ENCODE measurements around the gene ARHGAP42.

Gene ARHGAP42

DNA sequence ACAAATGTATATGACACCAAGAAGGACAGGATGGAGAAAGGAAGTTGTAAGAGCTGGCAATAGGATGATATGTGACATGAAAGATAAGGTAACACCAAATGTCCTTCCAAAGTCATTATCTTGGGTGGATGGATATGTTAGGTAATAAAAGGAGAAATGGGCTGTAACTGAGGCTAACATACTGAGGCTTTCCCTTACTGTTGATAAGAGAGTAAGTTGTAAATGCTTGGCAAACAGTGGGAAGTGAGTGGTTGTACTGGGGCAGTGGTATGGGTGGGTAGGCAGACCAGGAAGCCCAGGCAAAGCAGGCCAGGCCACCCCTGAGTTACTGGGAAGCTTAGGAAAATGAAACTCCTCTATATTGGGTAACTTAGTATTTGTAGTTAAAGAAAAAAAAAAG is 73.7 kb downstream of the ARHGAP42 start:
- no peak for DNase-seq (ENCODE audit: low read depth)

DNA sequence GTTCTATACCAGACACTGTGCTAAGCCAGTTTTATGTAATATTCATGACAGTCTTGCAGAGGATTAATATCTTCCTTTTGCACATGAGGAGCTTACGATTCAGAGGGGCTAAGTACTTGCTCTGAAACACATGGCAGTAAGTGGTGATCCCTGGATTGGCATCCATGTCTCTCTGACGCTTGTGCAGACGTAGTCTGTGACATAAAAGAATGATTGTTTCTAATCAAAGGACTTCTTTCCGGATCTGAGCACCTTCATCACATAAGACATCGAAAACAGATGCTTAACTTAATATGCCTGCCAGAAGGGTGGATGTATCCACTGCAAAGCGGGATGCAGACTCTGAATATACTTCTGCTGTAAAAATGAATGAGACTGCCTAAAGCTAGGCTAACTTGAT is 74.8 kb downstream of the ARHGAP42 start:
- DNase-seq (ENCODE audit: low read depth), result no peak

DNA sequence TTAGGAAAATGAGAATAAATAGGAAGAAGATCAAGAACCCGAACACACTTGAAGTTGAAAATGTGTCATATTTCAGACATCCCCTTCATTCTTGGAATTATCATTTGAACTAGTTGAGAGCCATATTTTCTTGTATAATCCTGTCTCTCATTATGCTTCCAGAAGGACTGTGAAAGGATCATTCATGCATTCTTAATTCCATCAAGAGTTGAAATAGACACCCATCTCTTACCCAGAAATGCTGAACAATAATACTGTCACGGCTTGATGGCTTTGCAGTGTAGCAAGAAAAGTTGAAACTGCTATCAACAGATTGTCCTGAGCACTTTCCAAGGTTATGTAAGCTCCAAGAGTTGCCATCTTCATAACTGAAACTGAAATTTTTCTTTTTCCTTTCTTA is 79.7 kb downstream of the ARHGAP42 start:
- no peak for DNase-seq (ENCODE audit: low read depth)

DNA sequence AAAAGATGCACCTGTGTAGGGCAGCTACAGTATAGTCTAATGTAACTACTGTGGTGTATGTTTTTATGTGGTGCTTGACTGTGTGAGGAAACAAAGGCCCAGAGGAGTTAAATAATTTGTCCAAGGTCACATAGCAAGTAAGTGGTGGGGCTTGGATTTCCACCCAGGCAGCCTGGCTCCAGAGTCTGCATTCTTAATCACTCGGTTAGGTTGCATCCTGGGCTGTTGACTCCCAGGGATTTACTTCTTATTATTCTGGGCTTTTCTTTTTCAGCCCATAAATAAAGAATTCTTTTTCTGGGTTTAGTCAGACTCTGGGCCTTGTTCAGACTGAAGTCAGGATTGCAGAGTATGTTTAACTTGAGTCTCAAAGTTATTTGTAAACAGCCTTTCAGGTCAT is 82.1 kb downstream of the ARHGAP42 start:
- no peak for DNase-seq (ENCODE audit: low read depth)

DNA sequence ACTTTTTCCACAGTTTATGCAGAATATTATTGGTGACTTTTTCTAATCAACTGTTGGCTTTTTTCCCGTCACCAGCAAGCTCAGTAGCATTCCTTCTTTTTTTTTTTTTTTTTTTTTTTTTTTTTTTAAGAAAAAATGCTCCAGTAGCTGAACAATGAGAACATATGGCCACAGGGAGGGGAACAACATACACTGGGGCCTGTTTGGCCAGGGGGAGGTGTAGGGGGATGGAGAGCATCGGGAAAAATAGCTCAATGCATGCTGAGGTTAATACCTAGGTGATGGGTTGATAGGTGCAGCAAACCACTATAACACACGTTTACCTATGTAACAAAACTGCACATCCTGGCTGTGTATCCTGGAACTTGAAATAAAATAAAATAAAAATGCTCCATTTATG is 82.5 kb downstream of the ARHGAP42 start:
- DNase-seq (ENCODE audit: low read depth), result no peak

DNA sequence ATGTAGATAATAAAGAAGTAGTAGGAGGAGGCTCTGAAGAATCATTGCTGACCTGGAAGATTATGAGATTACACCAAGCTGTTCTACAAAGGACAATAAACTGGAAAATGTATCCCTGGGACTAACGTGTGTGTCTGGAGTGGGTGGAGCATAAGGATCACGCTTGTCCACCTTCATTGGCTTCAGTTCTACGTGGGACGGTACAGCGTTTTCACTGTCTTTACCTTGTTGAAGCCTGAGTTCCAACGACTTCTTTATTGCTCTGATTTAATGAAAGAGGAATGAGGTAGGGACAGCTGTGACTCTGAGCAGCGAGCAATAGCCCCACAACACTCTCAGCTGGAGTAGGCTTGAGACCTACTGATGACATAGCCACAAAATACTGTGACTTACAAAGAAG is 87.0 kb downstream of the ARHGAP42 start:
- no peak for DNase-seq (ENCODE audit: low read depth)

DNA sequence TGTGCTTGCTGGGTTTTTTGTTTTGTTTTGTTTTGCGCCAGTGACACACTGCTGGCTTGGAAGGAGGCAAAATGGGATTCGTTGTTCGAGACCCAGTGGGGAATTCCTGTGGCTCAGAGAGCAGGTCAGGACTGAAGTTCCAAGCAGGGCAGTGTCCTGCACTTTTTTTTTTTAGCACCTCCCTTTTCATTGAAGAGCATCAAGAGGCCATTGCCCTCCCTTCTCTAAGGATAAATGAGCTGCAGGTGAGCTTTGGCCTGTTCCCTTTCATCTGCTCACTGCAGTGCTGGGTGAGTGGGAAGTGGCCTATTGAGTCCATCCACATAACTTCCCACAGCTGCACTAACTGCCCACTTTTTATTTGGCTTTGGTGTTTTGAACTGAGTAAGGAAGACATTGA is 87.8 kb downstream of the ARHGAP42 start:
- DNase-seq (ENCODE audit: low read depth), result no peak

DNA sequence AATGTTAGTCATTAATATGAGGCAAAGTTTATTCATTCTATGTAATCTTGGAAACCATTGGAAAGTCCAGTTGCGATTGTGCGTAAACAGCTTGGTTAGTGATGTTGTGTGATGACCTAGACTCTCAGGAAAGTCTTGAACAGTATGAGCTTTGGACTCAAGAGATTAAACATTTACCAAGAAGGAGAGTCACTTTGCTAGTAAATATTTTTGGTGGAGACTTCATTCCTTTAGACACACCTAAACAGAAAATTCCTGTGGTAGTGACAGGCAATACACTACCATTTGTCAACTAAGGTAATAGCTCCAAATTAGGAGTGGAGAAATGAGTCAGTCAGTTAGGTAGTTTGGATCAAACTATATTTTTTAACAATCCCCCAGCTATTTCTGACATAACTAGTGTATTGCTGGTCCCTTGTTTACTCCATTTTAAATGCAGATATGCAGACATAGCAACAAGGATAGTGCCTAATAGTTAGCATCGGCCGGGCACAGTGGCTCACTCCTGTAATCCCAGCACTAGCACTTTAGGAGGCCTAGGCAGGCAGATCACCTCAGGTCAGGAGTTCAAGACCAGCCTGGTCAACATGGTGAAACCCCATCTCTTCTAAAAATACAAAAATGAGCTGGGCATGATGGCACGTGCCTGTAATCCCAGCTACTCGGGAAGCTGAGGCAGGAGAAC is 89.3 kb downstream of the ARHGAP42 start:
- DNase-seq (ENCODE audit: low read depth), result no peak

DNA sequence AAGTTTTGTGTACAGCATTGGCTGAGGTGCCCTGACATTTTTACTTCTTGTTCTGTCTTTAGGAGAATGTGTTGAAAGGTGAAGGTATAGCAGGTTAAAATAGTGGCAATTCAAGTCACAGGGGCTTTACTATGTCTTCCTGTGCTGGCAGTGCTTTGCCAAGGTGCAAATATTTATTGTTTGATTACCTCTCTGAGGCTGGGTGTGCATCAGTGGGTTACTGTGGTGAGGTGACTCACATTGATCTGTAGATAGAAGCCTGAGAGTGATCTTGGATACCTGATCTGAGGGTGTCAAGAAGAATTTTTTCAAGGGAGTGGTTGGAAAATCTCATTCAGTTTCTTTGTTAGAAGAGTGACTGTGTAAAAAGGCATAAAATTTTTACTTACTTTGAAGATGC is 90.0 kb downstream of the ARHGAP42 start:
- no peak for DNase-seq (ENCODE audit: low read depth)

DNA sequence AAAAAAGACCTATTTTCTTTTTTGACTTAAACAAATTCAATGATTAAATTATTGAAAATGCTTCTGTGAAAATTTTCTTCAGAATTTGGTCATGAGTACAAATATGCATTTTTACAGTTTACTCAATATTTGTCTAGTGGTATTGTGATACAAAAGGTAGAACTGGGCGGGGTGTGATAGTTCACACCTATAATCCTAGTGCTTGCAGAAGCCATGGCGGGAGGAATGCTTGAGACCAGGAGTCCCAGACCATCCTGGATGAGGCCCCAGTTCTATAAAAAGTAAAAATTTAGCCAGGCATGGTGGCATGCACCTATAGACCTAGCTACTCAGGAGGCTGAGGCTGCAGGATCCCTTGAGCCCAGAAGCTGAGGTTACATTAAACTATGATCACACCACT is 90.6 kb downstream of the ARHGAP42 start:
- no peak for DNase-seq (ENCODE audit: low read depth)

DNA sequence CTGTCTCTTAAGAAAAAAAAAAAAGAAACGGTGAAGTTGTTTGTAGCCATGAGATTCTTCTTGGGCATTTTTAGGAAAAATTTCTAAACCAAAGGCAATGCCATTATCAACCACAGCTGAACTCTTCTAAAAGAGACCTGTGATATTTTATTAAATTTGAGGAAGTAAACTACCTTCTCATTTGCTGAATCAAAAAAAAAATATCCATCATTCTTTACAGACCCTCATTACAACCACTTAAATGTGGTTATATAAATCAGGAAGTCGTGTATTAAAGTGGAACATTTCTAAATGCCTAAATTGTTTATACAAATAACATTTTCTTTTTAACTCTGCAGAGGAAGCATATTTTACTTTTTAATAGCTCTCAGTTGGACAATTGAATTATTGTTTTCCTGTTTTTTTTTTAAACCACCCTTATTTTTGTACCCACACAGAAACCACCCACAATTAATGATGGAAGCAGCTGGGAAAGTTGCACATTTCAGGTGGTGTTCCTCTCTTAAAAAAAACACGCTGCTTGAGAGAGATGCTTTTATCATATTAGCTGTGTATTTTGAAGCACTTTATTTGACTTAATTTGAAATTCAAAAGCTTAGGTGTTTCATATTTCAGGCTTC is 91.2 kb downstream of the ARHGAP42 start:
- no peak for DNase-seq (ENCODE audit: low read depth)

DNA sequence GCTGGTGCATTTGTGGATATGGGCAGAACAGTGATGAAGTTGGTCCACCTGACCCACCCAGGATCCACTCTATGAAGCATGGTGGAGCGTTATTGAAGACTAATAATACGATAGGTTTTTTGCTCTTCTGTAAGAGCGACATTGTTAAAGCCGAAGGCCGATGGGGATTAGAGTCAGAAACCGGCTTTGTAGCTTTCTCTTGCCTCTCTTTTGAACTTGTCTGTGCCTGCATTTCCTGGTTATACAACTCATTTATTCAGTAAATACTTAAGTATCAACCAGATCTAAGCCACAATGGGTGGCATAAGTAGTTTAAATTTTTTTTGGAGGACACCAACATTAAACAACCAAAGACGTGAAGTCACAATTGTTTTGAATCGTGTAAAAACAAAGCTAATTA is 93.4 kb downstream of the ARHGAP42 start:
- DNase-seq (ENCODE audit: low read depth), result no peak

DNA sequence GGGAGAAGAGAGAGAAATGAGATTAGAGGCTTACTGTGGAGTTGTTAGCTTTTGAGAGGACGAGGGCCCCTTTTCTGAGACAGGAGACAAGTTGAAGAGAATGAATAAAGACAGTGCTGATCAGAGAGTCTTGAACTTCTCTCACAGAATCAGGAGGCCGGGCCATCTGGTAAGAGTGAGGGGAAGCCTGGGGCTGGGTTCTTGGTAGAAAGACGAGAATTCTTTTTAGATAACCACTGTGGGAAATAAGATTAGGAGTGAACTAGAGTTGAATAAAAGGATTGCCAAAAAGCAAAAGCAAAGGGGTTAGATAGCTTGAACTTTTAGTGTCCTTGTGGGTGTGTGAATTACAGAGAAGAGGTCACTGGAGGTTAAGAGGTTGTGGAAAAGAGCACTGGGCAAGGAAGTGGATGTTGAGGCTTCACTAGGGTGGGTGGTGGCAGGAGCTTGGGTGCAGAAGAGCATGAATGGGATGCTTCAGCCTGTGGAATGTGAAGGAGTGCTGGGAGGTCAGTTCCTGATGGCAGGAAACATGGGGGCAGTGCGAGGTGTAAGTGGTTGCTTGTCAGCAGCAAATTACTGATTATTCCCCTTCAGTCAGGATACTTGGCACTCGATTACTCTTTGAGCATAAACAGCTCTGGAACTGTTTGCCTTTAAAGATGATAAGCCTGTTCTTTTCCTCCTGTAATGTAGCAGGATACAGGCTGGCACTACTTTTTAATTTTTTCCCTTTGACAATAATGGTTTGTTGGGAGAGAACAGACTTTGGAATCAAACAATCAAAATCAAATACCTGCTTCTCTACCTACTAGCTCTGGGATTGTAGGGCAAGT is 98.3 kb downstream of the ARHGAP42 start:
- DNase-seq (ENCODE audit: low read depth), result no peak

DNA sequence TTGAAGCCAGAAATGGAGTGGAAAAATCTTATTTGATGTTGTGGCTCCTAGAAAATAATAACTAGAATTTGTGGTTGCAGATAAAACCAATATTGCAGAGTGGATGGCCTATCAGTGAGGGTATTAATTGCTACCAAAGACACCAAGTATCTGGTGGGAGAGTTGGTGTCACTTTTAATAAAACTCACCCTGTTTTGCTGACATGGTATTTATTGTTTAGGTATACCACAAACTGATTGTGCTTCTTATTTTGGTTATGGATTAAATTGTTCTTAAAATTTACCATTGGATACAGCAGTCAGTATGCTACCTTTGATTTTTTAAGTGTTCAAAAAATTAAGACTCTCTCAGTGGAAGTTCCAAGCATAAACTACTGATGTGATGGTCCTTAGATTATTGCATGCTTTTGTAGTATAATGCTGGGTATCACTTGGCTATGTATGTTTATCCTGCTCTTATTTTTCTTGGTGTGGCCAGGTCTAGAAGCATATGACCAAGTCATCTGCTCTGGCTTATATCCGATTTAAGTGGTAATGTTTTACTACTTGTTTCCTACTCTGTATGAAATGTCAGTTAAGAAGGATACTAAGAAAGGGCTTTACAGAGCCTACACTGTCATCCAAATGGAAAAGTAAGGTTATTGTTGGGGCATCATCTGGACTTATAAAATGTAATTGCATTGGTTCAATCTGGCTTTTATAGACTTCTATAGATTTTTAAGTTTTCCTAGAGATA is 101.6 kb downstream of the ARHGAP42 start:
- no peak for DNase-seq (ENCODE audit: low read depth)

DNA sequence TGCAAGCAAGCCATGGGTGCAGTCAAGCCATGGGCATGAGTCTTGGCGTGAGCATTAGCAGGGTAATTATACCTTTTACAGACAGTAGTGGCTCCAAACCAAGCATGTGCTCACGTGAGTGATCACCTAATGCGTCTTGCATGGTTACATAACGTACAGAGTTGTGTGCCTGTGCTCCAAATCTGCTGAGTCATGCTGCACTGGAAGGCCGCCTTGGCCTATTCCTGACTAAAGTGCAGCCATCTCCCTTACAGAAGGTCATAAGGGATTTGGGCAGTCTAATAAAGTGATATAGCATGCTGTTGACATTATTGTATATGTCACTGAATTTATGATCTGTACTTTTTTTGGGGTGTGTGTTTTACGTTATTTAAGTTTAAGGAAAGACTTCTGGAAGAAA is 102.4 kb downstream of the ARHGAP42 start:
- no peak for DNase-seq (ENCODE audit: low read depth)

DNA sequence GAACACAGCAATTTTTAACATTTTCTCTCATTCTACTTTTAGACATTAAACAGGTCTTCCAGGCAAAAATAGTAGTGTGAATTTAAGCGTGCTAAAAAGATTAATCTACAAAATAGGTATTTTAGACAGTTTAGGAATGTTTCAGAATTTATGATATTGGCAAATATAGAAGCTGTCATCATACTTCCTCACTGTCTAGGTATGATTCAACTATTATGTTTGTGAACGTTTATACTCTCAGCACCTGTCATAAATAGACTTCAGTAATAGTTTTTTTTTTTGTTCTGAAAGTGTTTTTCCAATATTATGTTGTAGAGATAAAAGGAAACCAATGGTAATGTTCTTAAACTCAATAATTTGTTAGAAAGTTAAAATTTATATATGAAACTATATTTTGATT is 103.0 kb downstream of the ARHGAP42 start:
- DNase-seq (ENCODE audit: low read depth), result no peak

DNA sequence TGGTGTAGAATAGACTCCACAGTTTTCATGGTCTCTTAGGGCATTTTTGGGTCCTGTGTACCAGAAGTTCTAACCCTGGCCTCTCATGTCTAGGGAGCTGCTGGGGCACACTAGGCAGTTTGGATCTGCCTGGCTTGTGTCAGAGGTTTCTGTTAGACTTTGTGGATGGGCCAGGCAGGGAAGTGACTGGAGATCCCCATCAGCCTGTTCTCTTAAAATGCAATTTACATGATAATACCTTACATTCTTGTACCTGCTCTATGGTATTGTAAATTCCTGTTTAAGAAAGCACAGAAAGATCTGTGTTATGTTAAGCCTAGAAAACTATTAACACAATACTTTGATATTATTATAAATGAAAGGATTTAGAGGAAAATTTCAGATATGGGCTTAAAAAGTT is 104.0 kb downstream of the ARHGAP42 start:
- DNase-seq (ENCODE audit: low read depth), result no peak

DNA sequence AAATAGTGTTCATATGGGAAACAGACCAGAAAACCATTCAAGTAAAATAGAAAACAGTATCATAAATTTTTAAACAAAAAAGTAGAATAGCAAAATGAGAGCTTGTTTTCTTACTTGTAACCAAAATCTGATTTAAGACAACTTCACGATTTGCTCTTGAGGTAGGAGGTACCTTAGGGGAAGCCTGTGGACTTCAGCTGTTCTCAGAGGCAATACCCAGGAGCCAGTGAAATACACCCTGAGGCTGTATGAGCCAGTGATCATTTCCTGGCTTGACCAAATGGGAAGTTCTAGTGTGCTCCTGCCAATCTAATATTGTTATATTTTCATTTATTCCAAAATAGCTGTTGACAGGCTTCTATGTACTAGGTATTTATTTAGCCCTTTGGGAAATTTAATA is 104.8 kb downstream of the ARHGAP42 start:
- DNase-seq (ENCODE audit: low read depth), result no peak

DNA sequence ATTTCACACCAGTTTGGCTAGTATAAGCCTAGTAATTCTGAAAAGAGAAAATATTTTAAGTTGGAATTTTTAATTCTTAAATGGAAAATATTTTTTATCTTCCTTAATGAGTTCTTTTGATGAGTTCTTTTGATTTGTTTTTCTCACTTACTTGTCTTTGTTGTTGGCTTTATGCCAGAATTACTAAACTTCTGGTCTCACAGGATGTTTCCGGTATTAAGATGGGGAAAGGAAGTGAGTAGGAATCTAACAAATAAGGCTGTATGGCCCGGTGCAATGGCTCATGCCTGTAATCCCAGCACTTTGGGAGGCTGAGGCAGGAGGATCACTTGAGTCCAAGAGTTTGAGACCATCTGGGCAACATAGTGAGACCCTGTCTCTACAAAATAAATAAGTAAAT is 106.4 kb downstream of the ARHGAP42 start:
- no peak for DNase-seq (ENCODE audit: low read depth)

DNA sequence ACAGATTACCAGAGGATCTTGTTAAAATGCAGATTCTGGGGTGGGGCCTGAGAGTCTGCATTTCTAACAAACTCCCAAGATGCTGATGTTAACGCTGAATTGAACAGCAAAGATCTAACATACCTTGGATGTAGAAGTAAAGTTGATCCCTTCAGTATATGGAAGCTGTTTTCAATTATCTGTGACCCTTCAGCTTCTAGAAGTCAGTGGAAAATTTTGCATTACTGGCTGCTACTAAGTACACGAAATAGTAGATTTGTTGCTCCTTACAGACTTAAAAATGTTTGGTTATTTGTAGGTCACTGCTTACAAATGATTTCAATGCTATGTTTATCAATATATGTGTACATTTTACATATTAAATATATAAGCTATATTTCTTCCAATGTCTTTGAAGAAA is 107.4 kb downstream of the ARHGAP42 start:
- DNase-seq (ENCODE audit: low read depth), result no peak

DNA sequence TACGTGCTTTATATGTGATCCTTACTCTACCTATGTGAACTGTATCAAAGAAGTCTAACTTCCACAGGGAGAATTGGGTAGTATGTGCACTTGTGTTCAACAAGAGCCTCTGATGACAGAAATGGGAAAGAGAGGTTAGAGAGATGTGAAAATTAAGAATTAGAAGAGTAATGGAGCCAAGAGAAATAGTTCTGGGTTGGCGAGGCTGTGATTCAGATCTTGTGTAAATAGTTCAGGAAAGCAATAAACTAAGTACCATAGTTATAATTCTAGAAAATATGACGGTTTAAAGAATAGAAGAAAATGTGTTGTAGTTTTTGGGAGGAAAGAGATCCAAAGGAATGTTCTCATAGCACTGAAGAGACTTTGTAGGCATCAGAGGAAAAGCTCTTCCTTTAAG is 112.4 kb downstream of the ARHGAP42 start:
- no peak for DNase-seq (ENCODE audit: low read depth)

DNA sequence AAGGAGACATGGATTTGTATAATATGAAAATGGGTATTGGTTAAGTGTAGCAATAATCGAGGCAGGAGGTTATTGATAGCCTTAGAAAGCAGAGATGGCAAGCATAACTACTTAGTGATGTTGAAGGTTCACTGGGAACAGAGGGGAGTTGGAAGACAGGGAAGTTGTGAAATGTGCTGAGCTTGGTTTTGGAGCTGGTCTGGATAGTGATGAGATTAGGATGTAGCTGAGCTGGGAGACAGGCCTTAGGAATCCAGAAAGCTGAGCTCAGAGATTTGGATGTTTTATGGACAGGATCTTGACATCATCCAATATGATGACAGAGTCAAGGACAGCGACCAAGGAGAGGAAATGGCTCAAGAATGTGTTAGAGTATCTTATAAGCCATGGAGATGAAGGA is 113.1 kb downstream of the ARHGAP42 start:
- no peak for DNase-seq (ENCODE audit: low read depth)
